Measurements from ENCODE around the gene ERFE. TPM values are rescaled to one million over a fixed set of nuclear protein-coding genes. Genes with fewer than 3 reads are reported as not detected.

The ERFE gene
- total and polyA plus RNA-seq, 12 donors = 0.11 to 1.3 (median 0.64) TPM; not detected in 7

DNA sequence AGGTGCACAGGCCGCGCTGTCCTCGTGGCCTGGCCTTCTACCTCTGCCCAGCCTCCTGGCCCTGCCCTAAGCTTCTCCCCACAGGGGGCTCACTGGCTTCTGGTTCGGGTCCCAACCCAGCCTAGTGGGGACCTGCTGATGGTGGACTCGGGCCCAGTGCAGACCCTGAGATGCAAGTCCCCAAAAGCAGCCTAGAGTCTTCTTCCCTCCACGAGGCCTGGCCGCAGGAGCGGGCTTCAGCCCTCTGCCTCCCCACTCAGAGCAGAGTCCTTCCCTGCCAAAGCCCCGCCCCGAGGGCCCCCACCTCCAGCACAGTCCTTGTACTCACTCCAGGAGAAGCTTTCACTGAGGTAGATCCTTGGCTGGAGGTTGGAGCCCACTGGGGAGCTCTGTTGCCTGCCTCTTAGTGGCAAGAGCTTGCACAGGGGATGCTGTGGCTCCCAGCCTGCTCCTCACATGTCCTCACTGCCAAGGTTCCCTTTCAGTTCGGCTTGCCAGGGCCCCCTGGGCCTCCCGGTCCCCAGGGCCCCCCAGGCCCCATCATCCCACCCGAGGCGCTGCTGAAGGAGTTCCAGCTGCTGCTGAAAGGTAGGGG is 3.6 kb downstream of the ERFE start:
- peaks cover 8 to 63% (median 53%) of the 10 kb centered on the region in 7 donors for H3K27me3 ChIP-seq

DNA sequence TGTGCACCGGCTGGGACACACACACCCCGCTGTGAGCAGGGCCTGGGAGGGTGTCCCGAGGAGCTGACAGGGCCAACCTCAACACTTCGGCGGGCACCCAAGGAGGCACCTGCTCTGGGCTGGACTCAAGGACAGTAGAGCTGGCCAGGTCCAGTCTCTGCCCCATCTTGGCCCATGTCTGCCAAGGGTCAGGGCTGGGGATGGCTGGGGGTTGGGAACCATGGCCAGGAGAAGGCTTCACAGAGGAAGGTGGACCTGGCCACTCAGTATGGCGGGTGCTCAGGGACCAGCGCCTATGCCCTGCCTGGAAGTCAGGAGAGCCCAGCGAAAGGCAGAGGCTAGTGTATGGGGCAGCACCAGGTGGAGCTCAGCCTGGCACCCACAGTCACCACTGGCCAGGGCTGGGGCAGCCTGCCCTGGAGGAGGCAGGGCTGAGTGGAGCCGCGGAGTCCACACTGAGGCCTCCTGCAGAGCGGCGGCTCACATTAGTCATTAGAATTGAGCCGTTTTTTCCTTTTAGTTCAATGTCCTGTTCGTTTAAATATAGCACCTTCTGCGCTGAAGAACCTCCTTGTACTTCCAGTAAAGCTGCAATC is 4.2 kb downstream of the ERFE start:
- ATAC-seq (no peak), DNase-seq (no peak)
- intact Hi-C loops (cut with DNase I) = loop anchor here in 3 of 10 donors (5.0 to 10.0 kb wide), 2 partner anchors 99 to 102 kb away; no protein-coding TSS in a partner anchor
- H3K4me1 ChIP-seq = peaks cover 0 to 24% (median 9%) of the 10 kb centered on the region in 9 donors
- 75 to 78% methylated on average over 15 of the region's 15 CpGs for WGBS, 2 donors
- H3K27ac ChIP-seq = no peak overlapping the region
- H3K9me3 ChIP-seq = no peaks in the 10 kb centered on the region
- peaks cover 0 to 16% (median 0%) of the 10 kb centered on the region in 9 donors for H3K36me3 ChIP-seq
- TF ChIP-seq, protein P1, sequence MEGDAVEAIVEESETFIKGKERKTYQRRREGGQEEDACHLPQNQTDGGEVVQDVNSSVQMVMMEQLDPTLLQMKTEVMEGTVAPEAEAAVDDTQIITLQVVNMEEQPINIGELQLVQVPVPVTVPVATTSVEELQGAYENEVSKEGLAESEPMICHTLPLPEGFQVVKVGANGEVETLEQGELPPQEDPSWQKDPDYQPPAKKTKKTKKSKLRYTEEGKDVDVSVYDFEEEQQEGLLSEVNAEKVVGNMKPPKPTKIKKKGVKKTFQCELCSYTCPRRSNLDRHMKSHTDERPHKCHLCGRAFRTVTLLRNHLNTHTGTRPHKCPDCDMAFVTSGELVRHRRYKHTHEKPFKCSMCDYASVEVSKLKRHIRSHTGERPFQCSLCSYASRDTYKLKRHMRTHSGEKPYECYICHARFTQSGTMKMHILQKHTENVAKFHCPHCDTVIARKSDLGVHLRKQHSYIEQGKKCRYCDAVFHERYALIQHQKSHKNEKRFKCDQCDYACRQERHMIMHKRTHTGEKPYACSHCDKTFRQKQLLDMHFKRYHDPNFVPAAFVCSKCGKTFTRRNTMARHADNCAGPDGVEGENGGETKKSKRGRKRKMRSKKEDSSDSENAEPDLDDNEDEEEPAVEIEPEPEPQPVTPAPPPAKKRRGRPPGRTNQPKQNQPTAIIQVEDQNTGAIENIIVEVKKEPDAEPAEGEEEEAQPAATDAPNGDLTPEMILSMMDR (IDR thresholded peaks at IDR 0.05) = no peak
- no peak overlapping the region for H3K4me3 ChIP-seq
- H3K27me3 ChIP-seq = peaks cover 8 to 62% (median 53%) of the 10 kb centered on the region in 7 donors

More for the DNA sequence above, 3.6 kb downstream of the ERFE start:
- 85 to 89% methylated on average over 14 of the region's 14 CpGs for WGBS, 2 donors
- Histone ChIP-seq H3K4me3 (no peak overlapping the region), H3K27ac (no peak overlapping the region), H3K9me3 (no peaks in the 10 kb centered on the region), H3K4me1 (peaks cover 0 to 25% (median 9%) of the 10 kb centered on the region in 9 donors), H3K36me3 (peaks cover 0 to 10% (median 0%) of the 10 kb centered on the region in 9 donors)
- intact Hi-C loops (cut with DNase I) = loop anchor here in 3 of 10 donors (5.0 to 10.0 kb wide), 2 partner anchors 100 to 102 kb away; no protein-coding TSS in a partner anchor
- TF ChIP-seq, protein P1 (IDR thresholded peaks at IDR 0.05) = no peak
- ATAC-seq (no peak), DNase-seq (no peak)

DNA sequence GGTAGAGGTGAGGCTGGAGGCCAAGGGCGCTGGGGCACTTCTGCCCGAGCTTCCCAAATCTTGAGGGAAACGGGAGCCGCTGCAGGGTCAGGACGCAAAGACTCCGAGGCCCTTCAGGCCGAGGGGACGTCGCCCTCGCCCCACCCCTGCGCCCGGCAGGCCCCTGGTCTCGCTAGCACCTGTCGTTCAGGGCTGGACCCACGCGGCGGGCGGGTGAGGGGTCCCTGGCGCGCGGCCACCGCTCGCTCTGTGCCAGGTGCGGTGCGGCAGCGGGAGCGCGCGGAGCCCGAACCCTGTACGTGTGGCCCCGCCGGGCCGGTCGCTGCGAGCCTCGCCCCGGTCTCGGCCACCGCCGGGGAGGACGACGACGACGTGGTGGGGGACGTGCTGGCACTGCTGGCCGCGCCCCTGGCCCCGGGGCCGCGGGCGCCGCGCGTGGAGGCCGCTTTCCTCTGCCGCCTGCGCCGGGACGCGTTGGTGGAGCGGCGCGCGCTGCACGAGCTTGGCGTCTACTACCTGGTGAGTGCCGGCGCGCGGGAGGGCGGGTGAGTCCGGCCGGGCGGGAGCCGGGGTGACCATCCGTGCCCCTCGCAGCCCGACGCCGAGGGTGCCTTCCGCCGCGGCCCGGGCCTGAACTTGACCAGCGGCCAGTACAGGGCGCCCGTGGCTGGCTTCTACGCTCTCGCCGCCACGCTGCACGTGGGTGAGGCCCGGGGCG is 4.9 kb downstream of the ERFE start:
- Histone ChIP-seq H3K27ac (no peak overlapping the region), H3K4me3 (peak overlapping the region in 5 of 10 donors; percentile 7 to 19 (median 10)), H3K27me3 (peaks cover 8 to 55% (median 48%) of the 10 kb centered on the region in 7 donors), H3K9me3 (no peaks in the 10 kb centered on the region), H3K4me1 (peaks cover 0 to 17% (median 6%) of the 10 kb centered on the region in 9 donors), H3K36me3 (peaks cover 0 to 23% (median 0%) of the 10 kb centered on the region in 9 donors)
- intact Hi-C loops (cut with DNase I) = loop anchor here in 3 of 10 donors (5.0 to 10.0 kb wide), 2 partner anchors 99 to 101 kb away; no protein-coding TSS in a partner anchor
- ATAC-seq (no peak), DNase-seq (no peak)
- TF ChIP-seq, protein P1 (IDR thresholded peaks at IDR 0.05) = no peak
- WGBS, 2 donors = 5 to 9% methylated on average over 83 to 95 of the region's 95 CpGs

DNA sequence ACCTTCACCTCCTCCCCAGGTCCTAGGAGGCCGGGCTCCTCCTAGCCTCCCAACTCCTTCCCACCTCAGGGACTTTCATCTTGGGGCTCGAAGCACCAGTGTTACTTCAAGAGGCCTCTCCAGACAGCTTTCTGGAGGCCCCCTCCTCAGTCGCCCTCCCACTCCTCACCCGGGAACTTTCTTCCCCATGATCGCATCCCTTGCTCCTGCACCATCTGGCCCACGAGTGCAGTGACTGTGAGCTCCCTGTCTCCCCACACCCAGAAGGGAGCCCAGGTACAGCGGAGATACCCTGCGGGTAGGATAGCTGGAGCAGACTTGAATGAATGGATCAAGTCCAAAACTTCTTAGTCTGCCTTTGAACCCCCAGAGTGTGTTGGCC is 6.1 kb downstream of the ERFE start:
- intact Hi-C loops (cut with DNase I) = loop anchor here in 3 of 10 donors (5.0 to 10.0 kb wide), 2 partner anchors 97 to 100 kb away; no protein-coding TSS in a partner anchor
- H3K4me3 ChIP-seq = no peak overlapping the region
- no peak for ATAC-seq
- 92% methylated on average over 8 of the region's 8 CpGs for WGBS, 2 donors
- TF ChIP-seq, protein P1 (IDR thresholded peaks at IDR 0.05) = no peak
- H3K4me1 ChIP-seq = peaks cover 0 to 20% (median 8%) of the 10 kb centered on the region in 9 donors
- H3K27ac ChIP-seq = no peak overlapping the region
- peaks cover 0 to 36% (median 3%) of the 10 kb centered on the region in 9 donors for H3K36me3 ChIP-seq
- peak in 1 of 2 donors; percentile 3 for DNase-seq
- peaks cover 3 to 46% (median 38%) of the 10 kb centered on the region in 7 donors for H3K27me3 ChIP-seq
- H3K9me3 ChIP-seq = no peaks in the 10 kb centered on the region
